AG04450 (cell line): ENCODE data around the gene GSE1. TPM values are rescaled to one million over a fixed set of nuclear protein-coding genes. Genes with fewer than 3 reads are reported as not detected.

Source experiments
- CTCF ChIA-PET: fragments of 300-600, 350-600 bp; formaldehyde crosslinking; extraction: SDS; loops from one replicate; lab custom pipeline; 2022; ENCODE audit warnings: antibody characterized with exemption, inconsistent platforms; lab: Charles Lee
- POLR2A ChIA-PET: fragments of 350-600 bp; formaldehyde crosslinking; extraction: SDS; loops from one replicate; lab custom pipeline; 2021; ENCODE audit warnings: antibody characterized with exemption, inconsistent platforms; lab: Yijun Ruan, JAX
- DNase-seq: peaks from one replicate; pipeline ENCODE4 v3.0.0-alpha.2; 2011; ENCODE audit warnings: low read depth, low spot score
- H3K27ac ChIP-seq: one replicate; pipeline ENCODE4 v1.5.1; 2012; ENCODE audit warnings: low read depth, low read length, control low read depth
- H3K27me3 ChIP-seq: one replicate; pipeline ENCODE4 v1.6.0; 2012; ENCODE audit warnings: low read length; ENCODE audit not compliant: control insufficient read depth, insufficient read depth
- H3K4me3 ChIP-seq: 2 replicates; pipeline ENCODE4 v1.5.1; 2011; ENCODE audit warnings: mild to moderate bottlenecking, low read depth, low read length, control low read depth
- H3K9me3 ChIP-seq: 2 replicates; pipeline ENCODE4 v1.5.1; 2012; ENCODE audit warnings: low read length; ENCODE audit not compliant: control insufficient read depth, insufficient read depth
- CTCF ChIP-seq: IDR thresholded peaks from 2 replicates; pipeline ENCODE4 v1.5.1; 2011; ENCODE audit warnings: low read depth, low read length, control low read depth, inconsistent platforms
- polyA plus RNA-seq: library from polyadenylated mRNA; depleted of rRNA; stranded (reverse); fragments of >200 nt; gene quantifications from 2 replicates; pipeline ENCODE4 v1.2.3, GENCODE V29; 2011

Gene GSE1
- polyA plus RNA-seq, 1 experiment, result 18.2 TPM

GRCh38 chr16:85664580-85665372 lies 51.7 kb downstream of the GSE1 start:
- CTCF ChIA-PET, result no interaction called here
- POLR2A ChIA-PET, result no interaction called here
- Histone ChIP-seq H3K4me3 (no peak overlapping the region), H3K27me3 (no peaks in the 10 kb centered on the region), H3K27ac (no peak overlapping the region), H3K9me3 (no peaks in the 10 kb centered on the region; the same call in 1 of the 2 replicates)
- DNase-seq, result no peak
- no peak for TF ChIP-seq CTCF

- ChIA-PET CTCF (no interaction called here), POLR2A (no interaction called here)
- DNase-seq, result no peak
- no peak overlapping the region for H3K4me3 ChIP-seq
- H3K27ac ChIP-seq, result no peak overlapping the region
- no peaks in the 10 kb centered on the region; the same call in 1 of the 2 replicates for H3K9me3 ChIP-seq
- no peaks in the 10 kb centered on the region for H3K27me3 ChIP-seq
- TF ChIP-seq CTCF, result no peak
These were observed 52.2 kb downstream of the GSE1 start for GRCh38 chr16:85665373-85665740.

- peaks cover 3% of the 10 kb centered on the region; the same call in 1 of the 2 replicates for H3K9me3 ChIP-seq
- H3K27me3 ChIP-seq, result no peaks in the 10 kb centered on the region
- TF ChIP-seq CTCF, result no peak
- ChIA-PET POLR2A (no interaction called here), CTCF (no interaction called here)
- no peak overlapping the region for H3K27ac ChIP-seq
- H3K4me3 ChIP-seq, result no peak overlapping the region
- DNase-seq, result no peak
These were observed 52.8 kb downstream of the GSE1 start for GRCh38 chr16:85665929-85666328.

- H3K4me3 ChIP-seq, result no peak overlapping the region
- ChIA-PET POLR2A (no interaction called here), CTCF (no interaction called here)
- H3K9me3 ChIP-seq, result peaks cover 3% of the 10 kb centered on the region; the same call in 1 of the 2 replicates
- H3K27ac ChIP-seq, result no peak overlapping the region
- no peaks in the 10 kb centered on the region for H3K27me3 ChIP-seq
- no peak for TF ChIP-seq CTCF
- DNase-seq, result no peak
These were observed 54.1 kb downstream of the GSE1 start for GRCh38 chr16:85667261-85667660.

- POLR2A ChIA-PET, result no interaction called here
- H3K27me3 ChIP-seq, result no peaks in the 10 kb centered on the region
- CTCF ChIA-PET, result no interaction called here
- H3K9me3 ChIP-seq, result peaks cover 3% of the 10 kb centered on the region; the same call in 1 of the 2 replicates
- DNase-seq, result no peak
- H3K4me3 ChIP-seq, result no peak overlapping the region
- no peak for TF ChIP-seq CTCF
- no peak overlapping the region for H3K27ac ChIP-seq
These were observed 54.8 kb downstream of the GSE1 start for GRCh38 chr16:85667841-85668413.
